Measurements from ENCODE around the gene SHLD1.
A peak's percentile ranks its signal among the peaks of the same experiment; 100 is the strongest.

- TF ChIP-seq GATA2 (IDR thresholded peaks at IDR 0.05; ENCODE audit: insufficient read depth, insufficient read length, low read depth, low read length) (no peak), CTCF (IDR thresholded peaks at IDR 0.05; ENCODE audit: extremely low read depth in 1 of 2, insufficient read depth in 1 of 2, low read depth in 1 of 2, low read length in 2 of 2) (no peak), POLR2AphosphoS5 (IDR thresholded peaks at IDR 0.05; ENCODE audit: insufficient read depth, low read depth, low read length) (no peak), POLR2A (IDR thresholded peaks at IDR 0.05; ENCODE audit: low read depth, low read length) (no peak), JUN (IDR thresholded peaks at IDR 0.05; ENCODE audit: borderline replicate concordance, insufficient read depth, insufficient read length, low read depth) (peak; percentile 16), EZH2 (IDR thresholded peaks at IDR 0.05; ENCODE audit: borderline replicate concordance, low read depth, low read length, severe bottlenecking) (no peak), FOS (IDR thresholded peaks at IDR 0.05; ENCODE audit: borderline replicate concordance, insufficient read depth, low read length) (peak; percentile 37), MAX (IDR thresholded peaks at IDR 0.05; ENCODE audit: insufficient read depth, insufficient read length) (no peak), MYC (IDR thresholded peaks at IDR 0.05; ENCODE audit: low read depth, low read length) (no peak)
Observed at GRCh38 chr20:5779071-5779900, 29.1 kb downstream of the SHLD1 start.
